ENCODE measurements around the gene WDR35.

Gene WDR35
- 8.5 to 18.7 (median 15.8) reads per million in 4 donors for total RNA-seq

- DNase-seq, result peak; percentile 81 to 91 (median 83)
Observed at GRCh38 chr2:19989667-19990415, at the start of gene WDR35. Gene WDR35, minus strand, starts transcription at chr2:19990105. Its CDS starts 90 bp downstream, at chr2:19990015.

- no peak for DNase-seq
Observed at GRCh38 chr2:20037660-20038059, 47.8 kb upstream of the WDR35 start.

- DNase-seq, result no peak
Observed at GRCh38 chr2:20035955-20036666, 46.2 kb upstream of the WDR35 start.

GRCh38 chr2:20034821-20035220 is 44.9 kb upstream of the WDR35 start:
- DNase-seq, result no peak

- no peak for DNase-seq
Observed at GRCh38 chr2:20034218-20034617, 44.3 kb upstream of the WDR35 start.

GRCh38 chr2:20033322-20033721 is 43.4 kb upstream of the WDR35 start:
- no peak for DNase-seq

GRCh38 chr2:20030224-20030623 is 40.3 kb upstream of the WDR35 start:
- no peak for DNase-seq

- DNase-seq, result no peak
Observed at GRCh38 chr2:20027705-20028434, 38.0 kb upstream of the WDR35 start.

- no peak for DNase-seq
Observed at GRCh38 chr2:20027260-20027677, 37.4 kb upstream of the WDR35 start.

- no peak for DNase-seq
Observed at GRCh38 chr2:20025065-20025786, 35.3 kb upstream of the WDR35 start.

GRCh38 chr2:20023688-20024087 is 33.8 kb upstream of the WDR35 start:
- no peak for DNase-seq

GRCh38 chr2:20021405-20022009 is 31.6 kb upstream of the WDR35 start:
- no peak for DNase-seq

GRCh38 chr2:20019747-20020146 is 29.8 kb upstream of the WDR35 start:
- no peak for DNase-seq

- no peak for DNase-seq
Observed at GRCh38 chr2:20018601-20019152, 28.8 kb upstream of the WDR35 start.

- no peak for DNase-seq
Observed at GRCh38 chr2:20016346-20016745, 26.4 kb upstream of the WDR35 start.

GRCh38 chr2:20015482-20016083 is 25.7 kb upstream of the WDR35 start:
- DNase-seq, result peak in 1 of 5 donors; percentile 37

GRCh38 chr2:20013126-20013849 is 23.4 kb upstream of the WDR35 start:
- no peak for DNase-seq

GRCh38 chr2:20012282-20013125 is 22.6 kb upstream of the WDR35 start, which contains the start of gene MATN3:
Gene MATN3, minus strand, starts transcription at chr2:20012668. Its CDS starts 37 bp downstream, at chr2:20012631.
- peak in 1 of 5 donors; percentile 11 for DNase-seq

GRCh38 chr2:20012032-20012281 is 22.1 kb upstream of the WDR35 start:
- DNase-seq, result no peak

All from T-helper 1 cell (primary cell).